Nephron progenitor cell (in vitro differentiated cells): ENCODE data around the gene SSTR5.

ENCODE experiments used
- DNase-seq: peaks from one replicate; pipeline ENCODE4 v3.0.0; 2021
- H3K27ac Mint-ChIP-seq: 2 replicates; pipeline ENCODE4 v1.8.0; 2021; ENCODE audit warnings: mild to moderate bottlenecking, moderate library complexity, mixed read lengths
- H3K27me3 Mint-ChIP-seq: 2 replicates; pipeline ENCODE4 v1.8.0; 2021; ENCODE audit warnings: mild to moderate bottlenecking, low read depth, mixed read lengths; ENCODE audit not compliant: poor library complexity
- H3K36me3 Mint-ChIP-seq: 2 replicates; pipeline ENCODE4 v1.8.0; 2021; ENCODE audit warnings: low read depth, mixed read lengths
- H3K4me1 Mint-ChIP-seq: 2 replicates; pipeline ENCODE4 v1.8.0; 2021; ENCODE audit warnings: mixed read lengths
- H3K4me3 Mint-ChIP-seq: 2 replicates; pipeline ENCODE4 v1.8.0; 2021; ENCODE audit warnings: mild to moderate bottlenecking, moderate library complexity, mixed read lengths
- H3K9me3 Mint-ChIP-seq: 2 replicates; pipeline ENCODE4 v1.8.0; 2021; ENCODE audit warnings: mild to moderate bottlenecking, moderate library complexity, mixed read lengths
- CTCF ChIP-seq: fragments of 200-600 bp; sonication (generic); IDR thresholded peaks from 2 replicates; pipeline ENCODE4 v1.5.0; 2021; ENCODE audit warnings: antibody characterized with exemption

Gene SSTR5

GRCh38 chr16:1042866-1043265 is 29.7 kb upstream of the SSTR5 start:
- DNase-seq: no peak
- no peak for TF ChIP-seq CTCF
- H3K36me3 Mint-ChIP-seq: peaks cover 8% of the 10 kb centered on the region
- H3K27ac Mint-ChIP-seq: no peak overlapping the region
- H3K4me1 Mint-ChIP-seq: peaks cover 18% of the 10 kb centered on the region
- no peak overlapping the region for H3K4me3 Mint-ChIP-seq
- H3K9me3 Mint-ChIP-seq: peaks cover 15% of the 10 kb centered on the region
- no peaks in the 10 kb centered on the region for H3K27me3 Mint-ChIP-seq

- no peak for TF ChIP-seq CTCF
- H3K27me3 Mint-ChIP-seq: no peaks in the 10 kb centered on the region
- H3K9me3 Mint-ChIP-seq: peaks cover 15% of the 10 kb centered on the region
- no peak overlapping the region for H3K27ac Mint-ChIP-seq
- H3K4me3 Mint-ChIP-seq: no peak overlapping the region
- peaks cover 8% of the 10 kb centered on the region for H3K36me3 Mint-ChIP-seq
- DNase-seq: no peak
- H3K4me1 Mint-ChIP-seq: peaks cover 12% of the 10 kb centered on the region
Observed at GRCh38 chr16:1043881-1044451, 28.6 kb upstream of the SSTR5 start.

GRCh38 chr16:1044460-1045309 is 27.9 kb upstream of the SSTR5 start:
- TF ChIP-seq CTCF: no peak
- no peak overlapping the region for H3K4me3 Mint-ChIP-seq
- no peak overlapping the region for H3K27ac Mint-ChIP-seq
- no peaks in the 10 kb centered on the region for H3K27me3 Mint-ChIP-seq
- peaks cover 8% of the 10 kb centered on the region for H3K36me3 Mint-ChIP-seq
- no peak for DNase-seq
- H3K9me3 Mint-ChIP-seq: peaks cover 15% of the 10 kb centered on the region
- H3K4me1 Mint-ChIP-seq: peaks cover 12% of the 10 kb centered on the region

- H3K4me3 Mint-ChIP-seq: no peak overlapping the region
- H3K27me3 Mint-ChIP-seq: no peaks in the 10 kb centered on the region
- no peak for TF ChIP-seq CTCF
- H3K27ac Mint-ChIP-seq: no peak overlapping the region
- H3K9me3 Mint-ChIP-seq: peaks cover 15% of the 10 kb centered on the region
- H3K36me3 Mint-ChIP-seq: peaks cover 8% of the 10 kb centered on the region
- no peak for DNase-seq
- peaks cover 18% of the 10 kb centered on the region for H3K4me1 Mint-ChIP-seq
Observed at GRCh38 chr16:1045310-1045992, 27.1 kb upstream of the SSTR5 start.

- Mint-ChIP-seq H3K36me3 (peaks cover 8% of the 10 kb centered on the region), H3K9me3 (peaks cover 14% of the 10 kb centered on the region), H3K4me3 (no peak overlapping the region), H3K27me3 (no peaks in the 10 kb centered on the region), H3K27ac (no peak overlapping the region), H3K4me1 (peaks cover 26% of the 10 kb centered on the region)
- TF ChIP-seq CTCF: no peak
- DNase-seq: no peak
Observed at GRCh38 chr16:1045993-1046911, 26.3 kb upstream of the SSTR5 start.
